Measurements from ENCODE around the gene CXCR4.

CXCR4 gene

DNA sequence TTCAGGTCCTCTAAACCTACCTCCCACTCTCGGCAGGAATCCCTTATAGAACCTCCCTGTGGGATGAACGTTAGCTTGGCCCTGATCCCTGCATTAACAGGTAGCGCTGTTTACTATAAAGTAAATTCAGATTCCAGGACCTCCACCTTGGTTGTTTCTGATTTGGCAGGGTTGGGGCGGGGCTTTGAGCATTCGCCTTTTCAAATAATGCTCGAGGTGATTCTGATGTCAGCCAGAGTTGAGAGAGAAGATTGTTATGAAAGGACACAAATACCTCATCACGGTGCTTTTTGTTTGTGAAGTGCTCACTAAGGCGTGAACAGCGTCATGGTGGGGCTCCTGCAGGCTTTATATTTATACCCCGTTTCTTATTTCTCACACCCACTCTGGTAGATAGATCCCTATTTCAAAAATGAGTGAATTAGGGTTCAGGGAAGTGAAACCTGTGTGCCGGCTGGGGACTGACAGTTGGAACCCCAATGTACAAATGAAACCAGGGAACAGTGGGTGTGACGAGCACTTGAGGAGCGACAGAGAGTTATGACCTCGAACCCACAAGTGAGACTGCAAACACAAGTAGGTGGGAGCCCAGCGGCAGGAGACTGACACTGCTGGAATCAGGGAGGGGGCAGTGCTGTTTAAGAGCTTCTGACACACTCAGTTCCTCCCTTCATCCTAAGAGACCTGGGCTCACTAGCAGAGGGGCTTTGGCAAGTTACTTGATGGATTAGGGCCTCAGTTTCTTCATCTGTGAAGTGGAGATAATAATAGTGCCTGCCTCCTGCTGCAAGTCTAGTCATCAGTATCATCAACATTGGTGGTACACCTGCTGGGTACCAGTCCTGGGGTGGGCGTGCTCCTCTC, 14.2 kb upstream of the CXCR4 start:
- DNase-seq (ENCODE audit: low read depth, low spot score): no peak

DNA sequence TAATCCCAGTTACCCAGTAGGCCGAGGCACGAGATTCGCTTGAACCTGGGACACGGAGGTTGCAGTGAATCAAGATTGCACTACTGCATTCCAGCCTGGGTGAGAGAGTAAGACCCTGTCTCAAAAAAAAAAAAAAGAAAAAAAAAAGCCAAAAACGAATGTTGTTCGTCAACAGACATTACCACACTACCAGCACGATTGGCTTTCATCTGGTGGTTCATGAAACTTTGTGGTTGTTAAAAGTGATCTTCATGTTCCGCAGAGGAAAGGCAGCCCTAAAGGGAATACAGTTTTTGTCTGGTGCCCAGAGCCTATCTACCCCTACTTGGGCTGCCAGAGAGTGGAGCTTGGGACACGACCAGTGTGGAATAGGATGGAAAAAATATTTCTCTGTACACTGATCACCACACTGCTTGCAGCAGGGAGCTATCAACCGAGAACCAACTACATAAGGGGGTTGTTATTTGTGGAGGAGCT, 13.6 kb upstream of the CXCR4 start:
- DNase-seq (ENCODE audit: low read depth, low spot score): no peak

DNA sequence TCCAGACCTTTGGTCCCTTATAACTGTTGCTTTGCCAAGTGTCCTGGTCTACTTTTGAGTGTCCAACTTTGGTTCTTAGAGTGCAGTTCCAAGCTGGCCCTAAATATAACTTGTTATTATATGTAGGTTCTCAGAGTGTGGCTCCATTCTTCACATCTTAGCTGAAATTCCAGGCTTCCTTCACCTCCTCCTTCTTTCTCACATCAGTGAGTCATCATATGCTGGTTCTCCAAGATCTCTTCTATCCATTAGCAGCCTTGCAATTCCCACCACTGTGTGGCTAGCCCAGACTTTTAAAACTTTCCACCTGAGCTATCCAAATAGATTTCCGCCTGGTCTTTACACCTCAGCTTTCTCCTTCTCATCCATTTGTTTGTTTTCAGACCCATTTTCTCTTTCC, 12.6 kb upstream of the CXCR4 start:
- DNase-seq (ENCODE audit: low read depth, low spot score): no peak

DNA sequence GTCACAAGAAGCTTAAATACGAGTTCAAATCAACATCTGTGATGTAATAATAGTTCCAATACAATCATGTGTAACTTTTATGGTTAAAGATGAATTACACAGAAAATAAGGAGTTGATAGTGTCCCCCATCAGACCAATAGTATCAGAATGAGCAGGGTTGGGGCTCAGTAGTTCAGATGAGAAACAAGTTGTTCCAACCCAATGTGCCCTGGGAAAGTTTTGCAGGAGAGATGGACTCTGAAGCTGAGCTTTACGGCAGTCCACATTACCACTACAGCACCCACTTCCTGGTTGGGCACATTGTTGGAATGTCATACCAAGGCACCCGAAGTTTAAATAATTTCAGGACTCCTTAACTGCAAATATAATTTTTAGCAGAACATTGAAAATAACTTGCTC, 12.1 kb upstream of the CXCR4 start:
- no peak for DNase-seq (ENCODE audit: low read depth, low spot score)

DNA sequence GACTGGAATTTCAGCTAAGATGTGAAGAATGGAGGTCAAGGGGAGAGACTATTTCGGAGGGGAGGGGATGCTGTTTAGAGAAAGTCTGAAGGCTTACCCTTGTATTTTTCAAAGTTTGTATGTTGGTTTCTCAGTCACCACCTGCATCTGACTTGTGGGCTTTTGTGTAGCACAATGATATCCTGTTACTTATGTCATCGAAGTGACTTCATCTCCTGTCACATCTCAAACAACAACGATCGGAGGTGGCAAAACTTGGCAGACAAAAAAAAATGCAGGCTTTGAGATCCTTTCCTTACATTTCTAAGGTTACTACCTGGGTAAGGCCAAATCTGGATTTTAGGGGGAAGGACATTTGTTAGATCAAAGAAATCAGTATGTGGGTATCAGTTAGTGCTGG, 11.7 kb upstream of the CXCR4 start:
- DNase-seq (ENCODE audit: low read depth, low spot score): no peak

DNA sequence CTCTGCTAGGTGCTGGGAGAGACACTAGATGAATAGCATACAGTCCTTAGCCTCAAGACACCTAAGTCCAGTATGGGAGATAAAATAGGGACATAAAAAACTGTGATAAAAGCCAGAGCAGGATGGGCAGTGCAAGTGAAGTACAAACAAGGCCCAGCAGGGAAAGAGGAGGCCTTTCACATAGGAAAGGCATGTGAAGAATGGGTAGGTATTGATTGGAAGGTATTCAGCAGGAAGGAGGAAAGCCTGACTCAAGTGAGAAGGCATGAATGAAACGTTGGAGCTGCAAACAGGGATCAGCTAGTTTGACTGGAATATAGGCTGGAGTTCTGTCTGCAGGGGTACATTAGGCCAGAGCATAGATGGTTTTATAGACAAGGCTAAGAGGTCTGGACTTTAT, 11.0 kb upstream of the CXCR4 start:
- no peak for DNase-seq (ENCODE audit: low read depth, low spot score)

DNA sequence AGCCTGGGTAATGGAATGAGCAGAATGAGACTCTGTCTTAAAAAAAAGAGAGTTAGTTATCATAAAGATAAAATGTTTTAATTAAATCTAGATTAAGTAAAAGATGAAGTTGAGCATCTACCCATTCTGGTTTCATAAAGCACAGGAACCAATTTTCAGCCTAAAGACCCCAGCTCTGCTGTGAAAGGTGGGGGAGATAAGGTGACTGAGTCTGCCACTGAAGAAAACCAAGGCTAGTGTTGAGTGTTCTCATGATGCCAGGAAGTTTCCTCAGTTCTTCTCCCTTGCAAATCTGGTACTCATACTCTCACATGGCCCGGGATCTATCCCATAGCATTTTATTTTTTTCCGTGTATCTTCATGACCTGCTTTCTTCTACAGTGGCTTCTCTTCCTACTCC, 10.4 kb upstream of the CXCR4 start:
- DNase-seq (ENCODE audit: low read depth, low spot score): no peak

DNA sequence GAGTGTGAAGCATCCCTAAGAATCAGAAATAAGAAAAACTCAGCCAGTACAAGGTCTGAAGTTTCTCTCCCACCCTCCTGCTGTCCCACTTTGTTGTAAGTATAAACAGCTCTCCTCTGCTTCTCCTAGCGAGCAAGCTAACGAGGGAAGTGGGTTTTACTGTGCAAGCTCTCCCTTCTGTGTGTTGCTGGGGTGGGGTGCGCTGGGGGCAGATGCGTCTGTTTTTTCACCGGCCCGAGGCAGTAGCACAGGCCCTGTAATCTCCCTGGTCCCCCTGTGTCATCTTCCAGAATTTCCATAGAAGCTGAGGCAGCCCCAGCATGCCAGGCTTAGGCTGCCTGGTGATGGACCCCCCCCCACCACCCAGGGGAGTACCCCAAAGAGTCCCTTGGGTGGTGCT, 9.4 kb upstream of the CXCR4 start:
- DNase-seq (ENCODE audit: low read depth, low spot score): no peak

DNA sequence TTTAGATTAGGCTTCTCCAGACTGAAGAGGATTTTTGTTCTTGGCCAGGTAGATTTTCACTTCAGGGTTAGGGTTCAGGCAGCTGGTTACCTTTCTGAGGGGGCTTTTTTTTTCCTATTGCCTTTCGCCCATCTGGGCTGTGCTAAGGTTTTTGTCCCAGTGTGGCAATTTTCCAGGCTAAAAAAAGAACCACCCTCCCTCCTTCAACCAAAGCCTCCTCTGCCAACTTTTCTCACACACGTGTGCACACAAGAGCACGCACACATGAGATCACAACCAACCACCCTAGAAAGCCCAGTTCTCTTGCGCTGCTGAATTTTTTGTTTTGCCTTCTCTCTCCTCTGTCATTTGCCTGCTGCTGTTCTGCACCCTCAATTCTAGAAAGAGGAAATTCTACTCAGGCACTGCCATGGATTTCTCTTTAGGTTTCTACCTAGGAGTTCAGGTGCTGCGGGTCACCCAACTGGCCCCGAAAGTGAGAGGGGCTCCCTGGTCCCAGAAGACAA, 8.5 kb upstream of the CXCR4 start:
- no peak for DNase-seq (ENCODE audit: low read depth, low spot score)

DNA sequence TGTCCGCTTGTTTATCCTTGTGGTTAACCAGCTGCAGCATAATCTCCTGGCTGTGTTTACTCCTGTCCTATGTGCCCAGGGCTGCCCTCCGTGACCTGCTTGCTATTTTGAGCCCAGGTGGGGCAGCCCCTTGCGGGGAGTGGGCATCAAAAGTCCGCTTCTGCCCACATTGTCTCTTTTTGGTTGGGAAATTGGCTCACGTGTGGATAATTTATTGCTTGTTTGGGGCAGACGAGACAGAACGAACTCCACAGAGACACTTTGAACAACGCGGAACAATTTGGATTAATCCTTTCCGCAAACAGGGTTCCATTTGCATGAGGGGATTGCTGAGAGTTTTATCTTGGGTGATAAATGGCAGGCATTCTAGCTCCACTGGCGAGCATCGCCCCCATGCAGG, 8.1 kb upstream of the CXCR4 start:
- DNase-seq (ENCODE audit: low read depth, low spot score): no peak

DNA sequence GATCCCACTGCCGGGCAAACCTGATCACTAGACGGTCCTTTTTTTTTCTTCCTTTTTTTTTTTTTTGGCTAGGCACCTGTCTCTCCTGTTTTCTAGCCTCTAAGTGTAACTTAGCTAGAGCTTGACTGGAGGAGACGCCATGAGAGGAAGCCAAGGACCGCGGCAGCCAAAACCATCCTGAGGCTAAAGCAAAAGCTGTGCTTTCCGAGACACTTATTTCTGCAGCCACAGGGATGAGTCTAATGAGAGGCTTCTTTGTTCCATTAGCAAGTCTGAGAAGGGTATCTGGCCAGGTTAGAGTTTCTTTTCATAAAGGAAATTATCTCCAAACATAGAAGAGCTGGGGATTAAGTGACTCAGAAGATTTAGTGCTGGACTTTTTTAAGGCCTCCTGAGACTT, 7.3 kb upstream of the CXCR4 start:
- no peak for DNase-seq (ENCODE audit: low read depth, low spot score)

DNA sequence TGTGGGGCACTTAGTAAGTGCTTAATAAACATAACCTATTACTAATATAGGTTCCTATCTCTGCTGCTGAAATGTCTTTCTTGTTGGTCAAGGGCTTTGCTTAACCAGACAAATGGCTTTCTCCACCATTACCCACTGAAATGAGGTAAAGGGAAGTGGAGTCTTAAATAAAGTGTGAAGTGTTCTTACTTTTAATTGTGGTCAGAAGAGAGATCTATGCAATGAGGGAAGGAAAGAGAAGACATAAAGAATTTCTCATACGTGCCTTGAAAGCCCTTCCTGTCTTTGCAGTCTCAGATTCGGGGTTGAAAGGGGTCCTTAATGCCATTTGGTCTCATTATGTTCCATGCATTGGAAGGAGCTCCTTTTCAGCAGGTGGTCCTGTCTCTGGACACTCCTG, 6.9 kb upstream of the CXCR4 start:
- no peak for DNase-seq (ENCODE audit: low read depth, low spot score)

DNA sequence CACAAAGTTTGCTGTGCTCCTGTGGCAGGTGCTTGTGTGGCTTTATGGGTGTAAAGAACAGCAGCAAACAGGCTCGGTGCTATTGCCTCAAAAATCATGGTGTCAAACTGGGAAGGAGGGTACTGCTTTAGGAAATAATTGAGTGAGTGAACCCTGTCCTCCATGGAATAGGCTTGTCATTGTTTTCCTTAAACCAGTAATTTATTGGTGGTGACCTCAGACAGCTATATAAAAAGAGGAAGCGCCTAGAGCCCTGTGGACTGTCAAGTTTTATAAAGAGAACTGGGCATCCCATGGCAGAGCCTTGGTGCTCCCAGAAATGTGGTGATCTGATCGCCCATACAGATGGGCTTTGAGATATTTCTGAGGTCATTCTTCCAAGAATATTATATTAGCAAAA, 4.7 kb upstream of the CXCR4 start:
- DNase-seq (ENCODE audit: low read depth, low spot score): no peak

DNA sequence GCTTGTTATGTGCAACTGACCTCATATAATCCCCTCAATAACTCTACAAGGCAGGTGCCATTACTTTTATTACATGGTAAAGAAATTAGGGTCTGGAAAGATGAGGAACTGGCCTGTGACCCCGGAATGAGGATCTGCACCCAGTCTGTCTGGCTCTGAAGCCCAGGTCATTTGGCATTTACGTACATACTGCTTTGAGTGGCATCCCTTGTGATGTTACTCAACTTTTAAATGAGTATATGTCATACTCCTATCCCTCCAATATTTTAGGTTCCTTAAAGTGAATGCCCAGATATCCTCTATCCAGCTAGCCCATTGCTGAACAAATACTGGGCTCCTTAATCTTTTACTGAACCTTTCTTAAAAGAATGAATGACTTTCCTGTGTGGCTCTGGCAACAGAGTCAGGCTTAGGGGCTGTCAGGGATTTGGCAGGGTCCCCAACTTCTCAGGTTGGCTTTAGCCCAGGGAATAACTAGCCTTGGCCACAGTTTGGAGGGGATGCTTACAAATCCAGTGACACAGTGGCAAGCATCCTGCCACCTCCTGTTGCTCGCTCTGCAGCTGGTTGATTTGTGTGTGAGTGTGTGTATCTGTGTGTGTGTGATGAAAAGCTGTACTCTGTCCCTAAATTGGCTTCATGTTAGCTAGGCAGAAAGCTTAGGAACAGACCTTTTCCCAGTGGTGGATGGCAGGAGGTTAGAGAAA, 3.4 kb upstream of the CXCR4 start:
- no peak for DNase-seq (ENCODE audit: low read depth, low spot score)

DNA sequence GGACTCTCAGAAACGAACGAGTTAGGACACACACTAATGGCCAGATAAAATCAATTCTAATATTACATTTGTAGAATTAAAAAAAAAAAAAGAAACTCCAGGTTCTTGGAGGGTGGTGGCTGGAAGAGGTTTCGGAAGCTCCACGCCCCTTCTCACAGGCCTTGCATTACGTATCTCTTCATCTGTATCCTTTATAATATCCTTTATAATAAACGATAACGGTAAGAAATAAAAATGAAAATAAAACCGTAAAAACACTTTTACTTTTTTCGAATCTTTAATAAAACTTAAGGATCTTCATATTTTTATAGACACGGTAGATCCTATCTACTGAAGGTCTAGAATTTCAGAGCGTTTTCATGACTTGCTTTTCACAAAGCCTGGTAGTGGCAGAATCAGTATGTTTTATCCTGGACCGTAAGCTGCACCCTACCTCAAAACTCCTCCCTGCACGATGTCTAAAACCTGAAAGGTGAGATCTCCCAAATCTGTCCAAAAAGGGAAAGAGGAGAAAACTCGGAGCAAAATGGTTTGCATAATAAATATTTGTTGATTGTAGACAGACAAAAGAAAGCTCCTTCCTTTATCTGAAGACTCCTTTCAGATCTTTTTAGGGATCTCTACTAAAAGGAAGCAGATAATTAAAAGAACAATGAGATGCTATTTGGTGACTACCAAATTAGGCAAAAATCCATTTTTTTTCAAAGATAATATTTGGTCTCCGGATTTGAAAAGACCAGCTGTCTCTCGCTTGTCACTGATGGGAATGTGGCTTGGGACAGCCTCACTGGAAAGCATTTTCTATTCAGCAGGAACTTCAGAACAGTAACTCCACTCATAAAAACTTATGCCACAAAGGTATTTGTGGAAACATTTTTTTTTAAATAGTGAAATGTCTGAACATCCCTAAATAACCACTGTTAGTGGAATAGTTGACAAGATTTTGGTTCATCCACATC, 2.0 kb upstream of the CXCR4 start:
- DNase-seq (ENCODE audit: low read depth, low spot score): no peak

DNA sequence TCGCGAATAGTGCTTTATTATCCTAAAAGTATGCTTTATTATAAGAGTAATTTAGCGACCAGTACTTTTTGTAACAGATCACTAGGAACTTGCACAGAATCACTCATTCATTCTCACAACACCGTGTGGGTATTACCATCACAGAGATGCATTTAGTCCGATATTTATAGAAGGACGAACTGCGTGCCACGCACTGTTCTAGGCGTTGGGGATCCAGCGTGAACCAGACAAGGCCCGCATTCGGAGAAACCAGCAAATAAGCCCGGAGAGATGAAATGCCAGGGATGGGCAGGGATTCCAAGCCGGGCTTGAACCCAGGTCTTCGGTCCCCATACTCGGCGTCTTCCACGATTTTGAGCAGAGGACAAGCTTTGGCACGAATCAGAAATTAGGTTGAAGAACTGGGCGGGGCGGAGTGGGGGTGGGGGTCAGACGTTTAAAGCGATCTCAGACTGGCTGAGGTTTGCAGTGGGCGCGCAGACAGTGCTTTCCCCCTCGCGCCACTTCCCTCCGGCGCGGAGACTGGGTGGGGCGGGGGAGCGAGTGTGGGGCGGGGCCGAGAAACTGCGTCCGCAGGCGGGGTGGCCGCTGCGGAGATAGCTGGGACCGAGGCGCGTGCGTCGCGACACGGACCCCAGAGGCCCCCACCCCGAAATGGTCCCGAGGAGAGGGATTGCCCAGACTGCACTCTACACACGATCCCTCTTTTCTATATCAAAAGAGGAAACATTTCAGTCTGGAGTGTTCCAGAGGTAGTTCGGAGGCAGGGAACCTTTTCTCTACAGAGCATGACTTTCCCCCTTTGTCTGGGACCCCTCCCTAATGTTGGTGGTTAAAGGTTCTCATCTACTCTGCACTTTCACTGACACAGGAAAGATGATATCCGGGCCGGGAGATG, 1.1 kb upstream of the CXCR4 start:
- no peak for DNase-seq (ENCODE audit: low read depth, low spot score)

DNA sequence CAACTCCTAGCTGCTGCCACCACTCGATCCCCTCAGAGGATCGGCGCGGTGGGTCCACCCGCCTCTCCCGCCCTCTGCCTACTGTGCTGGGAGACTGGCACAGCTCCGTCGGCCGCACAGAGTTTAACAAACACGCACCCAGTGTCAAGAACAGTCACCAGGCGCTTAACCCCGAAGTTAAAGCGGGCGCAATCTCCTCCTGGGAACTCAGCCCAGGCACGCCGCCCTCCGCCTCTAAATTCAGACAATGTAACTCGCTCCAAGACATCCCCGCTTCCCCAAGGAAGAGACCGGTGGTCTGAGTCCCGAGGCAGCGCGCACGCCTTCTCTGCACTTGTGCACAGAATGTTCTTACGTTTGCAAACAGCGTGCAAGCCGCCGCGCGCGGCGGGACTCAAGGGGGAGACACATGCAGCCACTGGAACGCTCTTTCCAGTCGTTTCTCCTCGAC, 533 bp downstream of the CXCR4 start:
- peak; percentile 70 for DNase-seq (ENCODE audit: low read depth, low spot score)

DNA sequence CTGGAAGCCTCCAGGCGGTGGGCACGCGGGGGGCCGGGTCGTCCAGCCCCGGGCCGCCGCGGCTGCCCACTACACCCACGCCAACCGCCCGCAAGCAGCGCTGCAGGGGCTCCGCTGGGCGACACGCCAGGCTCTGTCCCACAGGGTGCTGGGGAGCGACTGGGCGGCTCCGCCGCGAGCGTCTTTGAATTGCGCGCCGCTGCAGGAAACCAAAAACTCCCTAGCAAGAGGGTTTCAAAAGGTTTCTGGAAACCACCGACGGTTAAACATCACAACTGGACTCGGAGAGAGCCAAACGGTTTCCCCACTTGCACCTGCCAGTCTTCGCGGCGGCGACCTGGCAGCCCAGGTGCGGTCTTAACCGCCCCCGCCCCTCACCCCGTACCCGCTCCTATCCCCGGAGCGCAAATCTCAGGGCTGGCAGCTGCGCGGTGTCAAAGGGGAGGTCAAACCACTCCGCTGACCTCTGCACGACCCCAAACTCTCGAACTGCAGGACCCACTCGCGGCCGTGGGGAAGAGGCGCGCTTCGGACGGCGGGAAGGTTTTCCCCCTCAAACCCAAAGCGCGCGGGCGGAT, 1.0 kb downstream of the CXCR4 start:
- peak; percentile 51 for DNase-seq (ENCODE audit: low read depth, low spot score)

DNA sequence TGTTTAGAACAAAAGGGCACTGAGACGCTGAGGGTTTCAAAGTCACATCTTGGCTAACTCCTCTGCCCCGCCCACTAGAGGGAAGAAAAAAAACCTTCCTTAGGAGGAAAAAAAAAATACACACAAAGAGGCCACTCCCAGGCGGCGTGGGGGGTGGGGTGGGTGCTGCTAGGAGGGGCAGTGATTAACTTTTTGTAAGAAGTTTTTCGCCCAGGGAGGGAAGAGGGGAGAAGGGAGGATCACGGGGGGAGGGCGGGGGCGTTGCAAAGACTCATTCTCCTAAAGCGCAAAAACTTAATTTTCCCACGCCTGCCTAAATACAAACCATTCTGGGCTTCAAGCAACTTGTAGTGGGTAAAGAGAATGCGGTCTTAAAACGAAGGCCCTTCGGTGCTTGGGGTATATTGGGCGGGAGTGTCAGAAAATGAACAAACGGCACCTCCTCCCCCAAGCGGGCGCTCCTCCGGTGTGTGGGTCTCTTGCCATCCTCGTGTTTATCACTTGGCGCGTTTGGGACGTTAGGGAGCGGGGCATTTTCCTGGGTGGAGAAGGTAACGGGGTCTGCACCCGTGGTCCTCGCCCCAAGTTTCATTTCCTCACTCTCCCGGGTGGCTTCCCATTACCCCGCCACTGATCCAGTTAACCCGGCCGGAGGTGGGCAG, 1.7 kb downstream of the CXCR4 start:
- peak; percentile 45 for DNase-seq (ENCODE audit: low read depth, low spot score)
